ENCODE data around the gene SREBF2.

The SREBF2 gene

DNA sequence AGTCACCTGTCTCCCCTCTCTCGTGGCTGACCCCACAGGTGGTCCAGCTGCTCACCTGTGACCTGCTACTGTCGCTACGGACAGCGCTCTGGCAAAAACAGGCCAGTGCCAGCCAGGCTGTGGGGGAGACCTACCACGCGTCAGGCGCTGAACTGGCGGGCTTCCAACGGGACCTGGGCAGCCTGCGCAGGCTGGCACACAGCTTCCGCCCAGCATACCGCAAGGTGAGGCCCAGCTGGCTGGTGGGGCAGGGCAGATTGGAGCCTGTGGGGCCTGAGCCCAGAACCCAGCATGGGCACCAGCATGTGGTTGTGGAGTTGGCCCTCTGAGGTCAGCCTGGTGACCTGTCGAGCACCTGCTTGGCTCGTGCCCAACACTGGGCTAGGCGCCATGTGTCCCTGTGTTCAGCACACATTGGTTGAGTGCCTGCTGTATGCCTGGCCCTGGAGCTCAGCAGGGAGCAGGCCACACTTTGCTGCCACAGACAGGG lies 70.1 kb downstream of the SREBF2 start:
- POLR2A ChIA-PET (ENCODE audit: low non-redundant PET), result no interaction called here
- TF ChIP-seq CTCF (conservative IDR thresholded peaks at IDR 0.05; ENCODE audit: low read depth), result no peak
- peak overlapping the region; percentile 35 for H3K27ac ChIP-seq
- no peak for DNase-seq (ENCODE audit: low spot score)
- CTCF ChIA-PET, result interaction anchor here (0.5 to 0.6 kb wide), 3 partner anchors 41 to 1356 kb away, joined by 3 to 4 read pairs (median 3); no protein-coding TSS in a partner anchor

- CTCF ChIA-PET, result no interaction called here
- peak overlapping the region; percentile 57 for H3K27ac ChIP-seq
- POLR2A ChIA-PET (ENCODE audit: low non-redundant PET), result no interaction called here
- no peak for TF ChIP-seq CTCF (conservative IDR thresholded peaks at IDR 0.05; ENCODE audit: low read depth)
- DNase-seq (ENCODE audit: low spot score), result no peak
Observed at GRCh38 chr22:41904450-41905410, 71.8 kb downstream of the SREBF2 start.

GRCh38 chr22:41905411-41906202 lies 72.7 kb downstream of the SREBF2 start:
- DNase-seq (ENCODE audit: low spot score), result no peak
- POLR2A ChIA-PET (ENCODE audit: low non-redundant PET), result no interaction called here
- peak overlapping the region; percentile 57 for H3K27ac ChIP-seq
- CTCF ChIA-PET, result interaction anchor here (0.6 kb wide), 1 partner anchor 1364 kb away, joined by 3 read pairs; no protein-coding TSS in a partner anchor
- no peak for TF ChIP-seq CTCF (conservative IDR thresholded peaks at IDR 0.05; ENCODE audit: low read depth)

DNA sequence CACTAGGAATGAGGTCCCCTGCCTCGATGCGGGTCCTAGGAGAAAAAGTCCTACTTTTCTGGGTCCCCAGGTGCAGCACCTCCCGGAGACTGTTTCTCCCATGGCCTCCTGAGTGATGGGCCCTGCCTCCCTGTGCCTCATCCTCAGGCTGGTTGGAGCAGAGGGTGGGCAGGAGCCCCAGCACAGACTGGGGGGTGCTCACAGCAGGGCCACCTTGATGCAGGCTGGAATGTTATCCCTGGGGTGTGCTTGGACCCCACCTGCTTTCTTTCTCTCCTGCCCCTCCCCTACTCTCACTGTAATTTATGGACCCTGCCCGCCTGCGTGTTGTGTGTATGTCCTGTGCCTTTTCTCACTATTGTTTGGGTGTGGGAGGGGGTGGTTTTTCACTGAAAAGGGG lies 73.9 kb downstream of the SREBF2 start:
- peak overlapping the region; percentile 57 for H3K27ac ChIP-seq
- POLR2A ChIA-PET (ENCODE audit: low non-redundant PET), result no interaction called here
- CTCF ChIA-PET, result no interaction called here
- TF ChIP-seq CTCF (conservative IDR thresholded peaks at IDR 0.05; ENCODE audit: low read depth), result no peak
- no peak for DNase-seq (ENCODE audit: low spot score)

DNA sequence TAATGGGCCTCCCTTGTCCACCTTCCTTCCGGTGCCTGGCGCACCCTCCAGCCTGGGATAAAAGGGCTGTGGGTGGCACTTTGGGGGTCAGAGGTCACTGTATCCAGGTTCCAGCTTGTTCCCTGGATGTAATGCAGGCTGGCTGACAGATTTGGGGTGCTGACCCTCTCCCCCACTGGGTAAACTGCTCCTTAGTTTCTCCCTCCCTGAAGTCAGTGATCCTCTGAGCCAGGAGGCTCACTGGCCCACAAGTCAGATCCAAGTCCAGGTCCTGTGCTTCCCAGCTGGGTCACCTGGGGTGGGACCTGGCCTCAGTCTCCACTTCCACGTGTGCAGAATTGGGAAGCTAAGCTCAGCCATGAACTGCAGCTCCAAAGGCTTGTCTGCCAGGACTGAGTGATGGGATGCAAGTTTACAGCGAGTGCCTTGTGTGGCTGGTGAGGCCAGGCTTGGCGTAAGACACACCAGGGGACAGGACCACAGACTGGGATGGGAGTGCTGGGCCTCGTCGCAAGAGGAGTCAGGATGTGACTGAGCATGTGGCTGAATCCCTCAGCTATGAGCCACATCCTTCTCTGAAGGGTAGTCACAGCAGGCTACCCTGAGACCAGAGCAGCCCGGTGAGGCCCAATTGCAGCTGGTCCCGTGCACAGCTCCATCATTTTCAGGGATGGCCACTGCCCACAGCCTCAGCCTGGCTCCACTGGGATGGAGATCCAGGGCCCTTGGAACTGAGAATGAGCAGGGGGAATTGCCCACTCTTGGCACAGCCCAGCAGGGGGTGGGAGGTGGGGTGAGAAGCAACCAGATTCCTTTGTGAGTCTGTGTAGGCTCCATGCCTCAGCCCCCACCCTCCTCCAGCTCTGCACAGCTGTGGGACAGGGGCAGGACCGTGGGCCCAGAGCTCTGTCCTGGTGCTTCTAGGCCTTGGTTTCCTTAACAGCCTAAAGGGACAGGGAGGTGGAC lies 74.8 kb downstream of the SREBF2 start:
- ChIA-PET CTCF (interaction anchor here (0.5 to 0.6 kb wide), 2 partner anchors 43 to 714 kb away, joined by 3 to 4 read pairs; no protein-coding TSS in a partner anchor), POLR2A (ENCODE audit: low non-redundant PET) (no interaction called here)
- TF ChIP-seq CTCF (conservative IDR thresholded peaks at IDR 0.05; ENCODE audit: low read depth), result no peak
- no peak for DNase-seq (ENCODE audit: low spot score)
- peak overlapping the region; percentile 57 for H3K27ac ChIP-seq

Measured in RWPE1 (cell line).